Activated CD4-positive, alpha-beta T cell treated with anti-CD3 and anti-CD28 coated beads for 36 hours (primary cell): Measurements from ENCODE around the gene WDR83. TPM values are rescaled to one million over a fixed set of nuclear protein-coding genes. Genes with fewer than 3 reads are reported as not detected.

Experiments
- ATAC-seq: fragments of 200-7000 bp; cut with Tn5 transposase; one replicate; pipeline ENCODE4 v1.10.0; 2021; ENCODE audit warnings: mild to moderate bottlenecking, moderate library complexity
- CTCF ChIA-PET: fragments of 350-600 bp; sonication (Branson Sonifier 250); formaldehyde crosslinking; loops from one replicate; lab custom pipeline; 2021; ENCODE audit warnings: antibody characterized with exemption; lab: Charles Lee
- POLR2A ChIA-PET: fragments of 350-600 bp; sonication (Branson Sonifier 250); formaldehyde crosslinking; loops from one replicate; lab custom pipeline; 2021; ENCODE audit warnings: antibody characterized with exemption, inconsistent platforms; lab: Charles Lee
- DNase-seq: peaks from one replicate; pipeline ENCODE4 v3.0.0-alpha.2; 2020
- H3K27ac Mint-ChIP-seq: one replicate; pipeline ENCODE4 v1.8.0; 2021; ENCODE audit warnings: mixed read lengths
- H3K27me3 Mint-ChIP-seq: one replicate; pipeline ENCODE4 v1.8.0; 2021; ENCODE audit warnings: mixed read lengths
- H3K36me3 Mint-ChIP-seq: one replicate; pipeline ENCODE4 v1.8.0; 2021; ENCODE audit warnings: low read depth, mixed read lengths
- H3K4me1 Mint-ChIP-seq: one replicate; pipeline ENCODE4 v1.8.0; 2021; ENCODE audit warnings: mixed read lengths
- H3K4me3 Mint-ChIP-seq: one replicate; pipeline ENCODE4 v1.8.0; 2021; ENCODE audit warnings: mild to moderate bottlenecking, moderate library complexity, mixed read lengths
- H3K9me3 Mint-ChIP-seq: one replicate; pipeline ENCODE4 v1.8.0; 2021; ENCODE audit warnings: low read depth, mixed read lengths
- intact Hi-C, 2 experiments: fragments of 100-400 bp; cut with DNase I in 1 of 2; cut with micrococcal nuclease in 1 of 2; formaldehyde crosslinking; loops; one replicate each; pipeline versions ENCODE4 v1.14.2 to v1.15.1; 2022 to 2024; cut with DNase I, micrococcal nuclease
- total RNA-seq, 2 experiments: library from RNA; stranded (reverse); gene quantifications; one replicate each; pipeline ENCODE4 v1.2.3, GENCODE V29; 2021

The WDR83 gene
- total RNA-seq, 2 experiments from 2014 or later, result 13.5 to 19.5 TPM

- ChIA-PET CTCF (interaction anchor here (0.7 kb wide), 1 partner anchor 109 kb away, joined by 3 read pairs; no protein-coding TSS in a partner anchor), POLR2A (no interaction called here)
- no peaks in the 10 kb centered on the region for H3K27me3 Mint-ChIP-seq
- H3K36me3 Mint-ChIP-seq, result peaks cover 55% of the 10 kb centered on the region
- no peaks in the 10 kb centered on the region for H3K9me3 Mint-ChIP-seq
- DNase-seq, result peak; percentile 73
- intact Hi-C loops, result no loop called here
- ATAC-seq, result peak; percentile 85
- H3K4me1 Mint-ChIP-seq, result no peaks in the 10 kb centered on the region
- no peak overlapping the region for H3K27ac Mint-ChIP-seq
- H3K4me3 Mint-ChIP-seq, result no peak overlapping the region
Observed at GRCh38 chr19:12656899-12657571, 9.6 kb upstream of the WDR83 start.

- H3K27ac Mint-ChIP-seq, result no peak overlapping the region
Observed at GRCh38 chr19:12657966-12658365, 8.6 kb upstream of the WDR83 start.

GRCh38 chr19:12660980-12661379, 5.6 kb upstream of the WDR83 start:
- ChIA-PET POLR2A (no interaction called here), CTCF (no interaction called here)

More at GRCh38 chr19:12657966-12658365, 8.6 kb upstream of the WDR83 start:
- CTCF ChIA-PET, result no interaction called here
- H3K9me3 Mint-ChIP-seq, result no peaks in the 10 kb centered on the region
- H3K4me3 Mint-ChIP-seq, result no peak overlapping the region
- H3K36me3 Mint-ChIP-seq, result peaks cover 54% of the 10 kb centered on the region
- no peaks in the 10 kb centered on the region for H3K4me1 Mint-ChIP-seq
- no peak for DNase-seq
- intact Hi-C loops, result no loop called here
- ATAC-seq, result no peak
- H3K27me3 Mint-ChIP-seq, result no peaks in the 10 kb centered on the region
- POLR2A ChIA-PET, result no interaction called here

GRCh38 chr19:12664406-12665280, 2.0 kb upstream of the WDR83 start:
- Mint-ChIP-seq H3K9me3 (no peaks in the 10 kb centered on the region), H3K4me1 (peaks cover 35% of the 10 kb centered on the region), H3K27ac (peak overlapping the region; percentile 83), H3K27me3 (no peaks in the 10 kb centered on the region), H3K4me3 (peak overlapping the region; percentile 86), H3K36me3 (peaks cover 52% of the 10 kb centered on the region)
- ChIA-PET CTCF (interaction anchor here (0.7 to 1.9 kb wide), 2 partner anchors 12 to 199 kb away, joined by 5 to 7 read pairs; no protein-coding TSS in a partner anchor), POLR2A (interaction anchor here (0.7 kb wide), 1 partner anchor 102 kb away, joined by 3 read pairs; no protein-coding TSS in a partner anchor)
- ATAC-seq, result no peak
- DNase-seq, result peak; percentile 45
- intact Hi-C loops, result loop anchor here in 1 of 2 experiments (5.0 kb wide), 1 partner anchor 742 kb away; no protein-coding TSS in a partner anchor

More at GRCh38 chr19:12660980-12661379, 5.6 kb upstream of the WDR83 start:
- Mint-ChIP-seq H3K36me3 (peaks cover 67% of the 10 kb centered on the region), H3K27ac (no peak overlapping the region), H3K27me3 (no peaks in the 10 kb centered on the region), H3K4me1 (peaks cover 15% of the 10 kb centered on the region), H3K9me3 (no peaks in the 10 kb centered on the region), H3K4me3 (no peak overlapping the region)
- no peak for DNase-seq
- no peak for ATAC-seq
- intact Hi-C loops, result no loop called here

- POLR2A ChIA-PET, result interaction anchor here (0.6 to 0.7 kb wide), 2 partner anchors 63 to 101 kb away, joined by 3 read pairs; no protein-coding TSS in a partner anchor
- peak; percentile 51 for ATAC-seq
- H3K36me3 Mint-ChIP-seq, result peaks cover 49% of the 10 kb centered on the region
Observed at GRCh38 chr19:12665281-12665573, 1.4 kb upstream of the WDR83 start.

GRCh38 chr19:12665671-12666264, 839 bp upstream of the WDR83 start:
- H3K27me3 Mint-ChIP-seq, result no peaks in the 10 kb centered on the region
- peaks cover 41% of the 10 kb centered on the region for H3K4me1 Mint-ChIP-seq
- intact Hi-C loops, result loop anchor here in 1 of 2 experiments (1.0 to 5.0 kb wide), 5 partner anchors 57 to 743 kb away; partner anchors contain the start of genes GET3, ZNF44 and ZNF564
- DNase-seq (peak; percentile 55), ATAC-seq (peak; percentile 20)
- CTCF ChIA-PET, result interaction anchor here (0.5 to 1.9 kb wide), 8 partner anchors 11 to 574 kb away, joined by 3 to 7 read pairs (median 4); no protein-coding TSS in a partner anchor
- H3K27ac Mint-ChIP-seq, result peak overlapping the region; percentile 83
- no peaks in the 10 kb centered on the region for H3K9me3 Mint-ChIP-seq
- POLR2A ChIA-PET, result interaction anchor here (0.6 to 1.1 kb wide), 8 partner anchors 12 to 127 kb away, joined by 3 to 6 read pairs (median 4); partner anchors contain the start of genes TRIR, ZNF490 and ZNF791
- peaks cover 46% of the 10 kb centered on the region for H3K36me3 Mint-ChIP-seq
- peak overlapping the region; percentile 86 for H3K4me3 Mint-ChIP-seq

More at GRCh38 chr19:12665281-12665573, 1.4 kb upstream of the WDR83 start:
- peak overlapping the region; percentile 83 for H3K27ac Mint-ChIP-seq
- H3K4me3 Mint-ChIP-seq, result peak overlapping the region; percentile 86
- CTCF ChIA-PET, result interaction anchor here (1.2 to 1.9 kb wide), 2 partner anchors 11 to 25 kb away, joined by 7 read pairs; no protein-coding TSS in a partner anchor
- H3K9me3 Mint-ChIP-seq, result no peaks in the 10 kb centered on the region
- no peaks in the 10 kb centered on the region for H3K27me3 Mint-ChIP-seq
- intact Hi-C loops, result loop anchor here in 1 of 2 experiments (5.0 kb wide), 1 partner anchor 743 kb away; no protein-coding TSS in a partner anchor
- peaks cover 37% of the 10 kb centered on the region for H3K4me1 Mint-ChIP-seq
- DNase-seq, result peak; percentile 80

GRCh38 chr19:12667731-12668302, 1.2 kb downstream of the WDR83 start:
- ATAC-seq (no peak), DNase-seq (no peak)
- CTCF ChIA-PET, result interaction anchor here (0.9 kb wide), 1 partner anchor 28 kb away, joined by 3 read pairs; no protein-coding TSS in a partner anchor
- Mint-ChIP-seq H3K36me3 (peaks cover 48% of the 10 kb centered on the region), H3K27me3 (no peaks in the 10 kb centered on the region), H3K4me3 (peak overlapping the region; percentile 86), H3K9me3 (no peaks in the 10 kb centered on the region), H3K27ac (peak overlapping the region; percentile 100), H3K4me1 (peaks cover 48% of the 10 kb centered on the region)
- POLR2A ChIA-PET, result interaction anchor here (0.5 kb wide), 1 partner anchor 61 kb away, joined by 4 read pairs; no protein-coding TSS in a partner anchor
- intact Hi-C loops, result loop anchor here (2.0 to 5.0 kb wide), 5 partner anchors 57 to 853 kb away; partner anchors contain the start of genes ZNF136 (in 1 of the 2), ZNF44 (in 1 of the 2), ZNF440 (in 1 of the 2) and ZNF490 (in 1 of the 2)

- Mint-ChIP-seq H3K36me3 (peaks cover 45% of the 10 kb centered on the region), H3K27me3 (no peaks in the 10 kb centered on the region), H3K9me3 (no peaks in the 10 kb centered on the region), H3K4me3 (peak overlapping the region; percentile 86), H3K27ac (peak overlapping the region; percentile 100), H3K4me1 (peaks cover 48% of the 10 kb centered on the region)
- POLR2A ChIA-PET, result interaction anchor here (0.5 kb wide), 1 partner anchor 60 kb away, joined by 4 read pairs; no protein-coding TSS in a partner anchor
- DNase-seq (no peak), ATAC-seq (no peak)
- CTCF ChIA-PET, result no interaction called here
- intact Hi-C loops, result loop anchor here (2.0 to 5.0 kb wide), 4 partner anchors 58 to 854 kb away; partner anchors contain the start of genes ZNF136 (in 1 of the 2), ZNF440 (in 1 of the 2), ZNF490 (in 1 of the 2) and ZNF791 (in 1 of the 2)
Observed at GRCh38 chr19:12668346-12668745, 1.7 kb downstream of the WDR83 start.

GRCh38 chr19:12668932-12669269, 2.3 kb downstream of the WDR83 start:
- Mint-ChIP-seq H3K9me3 (no peaks in the 10 kb centered on the region), H3K4me1 (peaks cover 48% of the 10 kb centered on the region)
- POLR2A ChIA-PET, result interaction anchor here (0.6 to 1.3 kb wide), 2 partner anchors 12 to 1067 kb away, joined by 4 read pairs; no protein-coding TSS in a partner anchor

More at GRCh38 chr19:12668932-12669269, 2.3 kb downstream of the WDR83 start:
- intact Hi-C loops, result loop anchor here (1.0 to 5.0 kb wide), 8 partner anchors 12 to 854 kb away; partner anchors contain the start of genes DHPS (in 2 of the 2), ZNF490 (in 2 of the 2), ZNF791 (in 2 of the 2) and ZNF136 (in 1 of the 2)
- Mint-ChIP-seq H3K27ac (peak overlapping the region; percentile 100), H3K4me3 (peak overlapping the region; percentile 86), H3K36me3 (peaks cover 45% of the 10 kb centered on the region), H3K27me3 (no peaks in the 10 kb centered on the region)
- peak; percentile 17 for ATAC-seq
- CTCF ChIA-PET, result interaction anchor here (0.6 to 0.7 kb wide), 2 partner anchors 29 to 106 kb away, joined by 3 read pairs; no protein-coding TSS in a partner anchor
- DNase-seq, result peak; percentile 82
